Body of pancreas (tissue), 4 donors: ENCODE data around the gene ANKRD9. TPM values are rescaled to one million over a fixed set of nuclear protein-coding genes. Genes with fewer than 3 reads are reported as not detected.

Source experiments
- ATAC-seq: fragments of 150-250 bp; one replicate; pipeline ENCODE4 v1.9.1; 2016
- DNase-seq, 4 donors: peaks; one replicate each; pipeline ENCODE4 v3.0.0-alpha.2; 2019
- H3K27ac ChIP-seq, 4 donors: fragments of 200-600 bp; sonication (generic); 1 replicate in 3 of 4; 2 replicates in 1 of 4; pipeline versions ENCODE4 v1.5.1 to v1.6.1; 2016 to 2019; ENCODE audit warnings: mild to moderate bottlenecking in 1 of 4, mixed read lengths in 1 of 4, moderate library complexity in 1 of 4
- H3K27me3 ChIP-seq, 2 donors: fragments of 200-600 bp; sonication (generic); one replicate each; pipeline ENCODE4 v1.6.0; 2016; ENCODE audit warnings: mild to moderate bottlenecking in 1 of 2
- H3K36me3 ChIP-seq, 2 donors: fragments of 200-600 bp; sonication (generic); replicated peaks in 1 of 2; 2 replicates each; pipeline ENCODE4 v1.5.1; 2016; ENCODE audit warnings: low read depth in 2 of 2; ENCODE audit not compliant: insufficient read depth in 1 of 2
- H3K4me1 ChIP-seq: fragments of 200-600 bp; sonication (generic); one replicate; pipeline ENCODE4 v1.6.0; 2016
- H3K4me3 ChIP-seq, 2 donors: fragments of 200-600 bp; sonication (generic); 1 replicate in 1 of 2; 2 replicates in 1 of 2; pipeline ENCODE4 v1.5.1; 2016 to 2019
- H3K9me3 ChIP-seq, 3 donors: fragments of 200-600 bp; sonication (generic); 1 replicate in 2 of 3; 2 replicates in 1 of 3; pipeline ENCODE4 v1.5.1; 2016
- POLR2A ChIP-seq, 3 donors: fragments of 450-650 bp; IDR thresholded peaks; one replicate each; pipeline ENCODE4 v1.6.1; 2016; ENCODE audit warnings: antibody characterized with exemption in 3 of 3, mild to moderate bottlenecking in 2 of 3
- WGBS, 2 donors: methylation state at CpG; one replicate each; pipeline ENCODE4 v1.1.5; 2017; 5-methylcytosine and 5-hydroxymethylcytosine counted together
- intact Hi-C: fragments of 100-400 bp; cut with DNase I; formaldehyde crosslinking; loops from one replicate; pipeline ENCODE4 v1.15.1; 2023
- total RNA-seq, 2 donors: library from RNA; depleted of rRNA; stranded (reverse); fragments of >200 nt; gene quantifications; one replicate each; pipeline ENCODE4 v1.1.0, GENCODE V29; 2016
- TF ChIP-seq, protein P1 (sequence below), 7 experiments: fragments of 450-650 bp in 4 of 7; fragments of 200-600 bp in 3 of 7; sonication (generic) in 3 of 7; IDR thresholded peaks; one replicate each; pipeline ENCODE4 v1.5.1; 2016 to 2019; ENCODE audit warnings: antibody characterized with exemption in 7 of 7

The ANKRD9 gene
- total RNA-seq, 2 donors from 2014 or later: 49.8 to 87.7 TPM

- Histone ChIP-seq H3K27me3 (peaks cover 0 to 15% of the 10 kb centered on the region in 2 donors), H3K36me3 (no peaks in the 10 kb centered on the region), H3K27ac (no peak overlapping the region), H3K4me3 (no peak overlapping the region), H3K9me3 (no peaks in the 10 kb centered on the region), H3K4me1 (peaks cover 25% of the 10 kb centered on the region)
- WGBS, 2 donors: 60 to 77% methylated on average over 9 to 25 of the region's 29 CpGs
- intact Hi-C loops: no loop called here
- TF ChIP-seq POLR2A (IDR thresholded peaks at IDR 0.05): no peak
- TF ChIP-seq, protein P1, sequence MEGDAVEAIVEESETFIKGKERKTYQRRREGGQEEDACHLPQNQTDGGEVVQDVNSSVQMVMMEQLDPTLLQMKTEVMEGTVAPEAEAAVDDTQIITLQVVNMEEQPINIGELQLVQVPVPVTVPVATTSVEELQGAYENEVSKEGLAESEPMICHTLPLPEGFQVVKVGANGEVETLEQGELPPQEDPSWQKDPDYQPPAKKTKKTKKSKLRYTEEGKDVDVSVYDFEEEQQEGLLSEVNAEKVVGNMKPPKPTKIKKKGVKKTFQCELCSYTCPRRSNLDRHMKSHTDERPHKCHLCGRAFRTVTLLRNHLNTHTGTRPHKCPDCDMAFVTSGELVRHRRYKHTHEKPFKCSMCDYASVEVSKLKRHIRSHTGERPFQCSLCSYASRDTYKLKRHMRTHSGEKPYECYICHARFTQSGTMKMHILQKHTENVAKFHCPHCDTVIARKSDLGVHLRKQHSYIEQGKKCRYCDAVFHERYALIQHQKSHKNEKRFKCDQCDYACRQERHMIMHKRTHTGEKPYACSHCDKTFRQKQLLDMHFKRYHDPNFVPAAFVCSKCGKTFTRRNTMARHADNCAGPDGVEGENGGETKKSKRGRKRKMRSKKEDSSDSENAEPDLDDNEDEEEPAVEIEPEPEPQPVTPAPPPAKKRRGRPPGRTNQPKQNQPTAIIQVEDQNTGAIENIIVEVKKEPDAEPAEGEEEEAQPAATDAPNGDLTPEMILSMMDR (IDR thresholded peaks at IDR 0.05): no peak
- no peak for DNase-seq
- no peak for ATAC-seq
These were observed 30.9 kb upstream of the ANKRD9 start for GRCh38 chr14:102540315-102541028.

DNA sequence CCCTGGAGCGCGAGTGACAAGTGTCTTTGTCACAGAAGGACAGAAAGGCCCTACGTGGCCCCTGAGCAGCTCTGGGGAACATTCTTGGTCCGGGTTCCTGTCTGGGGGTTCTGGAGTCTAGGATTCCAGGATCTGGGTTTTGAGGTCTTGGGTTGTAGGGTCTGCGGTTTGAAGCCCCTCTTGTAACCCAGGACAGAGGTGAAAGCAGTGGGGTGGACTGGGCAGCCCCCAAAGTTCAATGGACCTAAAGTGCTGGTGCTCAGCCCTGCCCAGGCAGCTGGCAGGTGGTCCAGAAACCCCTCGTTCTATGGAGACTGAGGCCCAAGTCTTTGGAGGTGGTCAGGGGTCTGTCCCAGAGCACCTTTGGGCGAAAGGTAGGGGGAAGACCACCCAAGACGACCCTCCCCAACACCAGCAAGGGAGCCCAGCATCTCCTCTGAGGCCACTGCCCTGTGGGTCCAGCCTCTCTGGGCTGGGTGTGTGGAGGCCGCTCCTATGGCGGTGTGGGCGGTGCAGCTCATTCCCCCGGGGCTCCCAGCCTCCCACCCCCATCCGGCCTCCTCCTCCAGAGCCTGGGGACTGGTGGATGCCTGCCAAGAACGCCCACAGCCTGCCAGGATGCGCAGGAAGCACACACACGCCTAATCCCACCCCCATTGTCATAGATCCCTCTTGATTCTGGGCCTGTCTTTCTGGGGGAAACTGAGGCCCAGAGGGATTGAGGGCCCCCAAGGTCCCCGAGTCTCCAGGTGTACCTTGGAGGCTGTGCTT is 30.2 kb upstream of the ANKRD9 start:
- H3K27ac ChIP-seq: no peak overlapping the region
- peaks cover 0 to 8% of the 10 kb centered on the region in 2 donors for H3K27me3 ChIP-seq
- peaks cover 18% of the 10 kb centered on the region for H3K4me1 ChIP-seq
- no peak for DNase-seq
- ATAC-seq: no peak
- no peak overlapping the region for H3K4me3 ChIP-seq
- TF ChIP-seq, protein P1 (IDR thresholded peaks at IDR 0.05): no peak
- no peak for TF ChIP-seq POLR2A (IDR thresholded peaks at IDR 0.05)
- intact Hi-C loops: no loop called here
- H3K36me3 ChIP-seq: no peaks in the 10 kb centered on the region
- 50 to 76% methylated on average over 2 to 17 of the region's 17 CpGs for WGBS, 2 donors
- H3K9me3 ChIP-seq: no peaks in the 10 kb centered on the region

- no peak for ATAC-seq
- Histone ChIP-seq H3K9me3 (no peaks in the 10 kb centered on the region), H3K27me3 (no peaks in the 10 kb centered on the region), H3K4me3 (no peak overlapping the region), H3K36me3 (no peaks in the 10 kb centered on the region), H3K27ac (no peak overlapping the region), H3K4me1 (peaks cover 12% of the 10 kb centered on the region)
- TF ChIP-seq, protein P1 (IDR thresholded peaks at IDR 0.05): no peak
- TF ChIP-seq POLR2A (IDR thresholded peaks at IDR 0.05): no peak
- WGBS, 2 donors: 0 to 73% methylated on average over 1 to 21 of the region's 25 CpGs
- intact Hi-C loops: no loop called here
- DNase-seq: peak in 1 of 4 donors; percentile 35
These were observed 29.3 kb upstream of the ANKRD9 start for GRCh38 chr14:102538602-102539543.

GRCh38 chr14:102537981-102538601 is 28.5 kb upstream of the ANKRD9 start:
- WGBS, 2 donors: 45 to 61% methylated on average over 10 to 15 of the region's 15 CpGs
- intact Hi-C loops: no loop called here
- TF ChIP-seq, protein P1 (IDR thresholded peaks at IDR 0.05): no peak
- TF ChIP-seq POLR2A (IDR thresholded peaks at IDR 0.05): no peak
- no peak overlapping the region for H3K27ac ChIP-seq
- no peak overlapping the region for H3K4me3 ChIP-seq
- no peak for ATAC-seq
- DNase-seq: peak; percentile 29 to 65 (median 46)
- H3K27me3 ChIP-seq: no peaks in the 10 kb centered on the region
- H3K4me1 ChIP-seq: peaks cover 12% of the 10 kb centered on the region
- H3K36me3 ChIP-seq: no peaks in the 10 kb centered on the region
- no peaks in the 10 kb centered on the region for H3K9me3 ChIP-seq
